Uterus (tissue), 4 donors: ENCODE measurements around the gene TEPSIN. TPM values are rescaled to one million over a fixed set of nuclear protein-coding genes. Genes with fewer than 3 reads are reported as not detected.

ENCODE experiments used
- DNase-seq, 2 donors: peaks; one replicate each; pipeline ENCODE4 v3.0.0-alpha.2; 2019 to 2020
- H3K27ac ChIP-seq, 2 donors: fragments of 200-600 bp; sonication (generic); 1 replicate in 1 of 2; 2 replicates in 1 of 2; pipeline ENCODE4 v1.5.1; 2016 to 2018
- H3K27me3 ChIP-seq, 2 donors: fragments of 200-600 bp; sonication (generic); one replicate each; pipeline ENCODE4 v1.5.1; 2018 to 2019; ENCODE audit warnings: control low read depth in 1 of 2
- H3K36me3 ChIP-seq, 2 donors: fragments of 200-600 bp; sonication (generic); one replicate each; pipeline ENCODE4 v1.5.1; 2019; ENCODE audit warnings: control low read depth in 1 of 2
- H3K4me1 ChIP-seq, 2 donors: fragments of 200-600 bp; sonication (generic); one replicate each; pipeline ENCODE4 v1.5.1; 2018 to 2019; ENCODE audit warnings: control low read depth in 1 of 2
- H3K4me3 ChIP-seq, 2 donors: fragments of 200-600 bp; sonication (generic); 1 replicate in 1 of 2; 2 replicates in 1 of 2; pipeline ENCODE4 v1.5.1; 2018 to 2019; ENCODE audit warnings: mild to moderate bottlenecking in 1 of 2
- H3K9me3 ChIP-seq, 2 donors: fragments of 200-600 bp; sonication (generic); one replicate each; pipeline ENCODE4 v1.5.1; 2019; ENCODE audit warnings: control low read depth in 1 of 2
- CTCF ChIP-seq, 4 experiments: fragments of 200-600 bp in 2 of 4; fragments of 450-650 bp in 2 of 4; sonication (generic) in 2 of 4; IDR thresholded peaks; one replicate each; pipeline ENCODE4 v1.5.1; 2016 to 2019; ENCODE audit warnings: antibody characterized with exemption in 4 of 4, mild to moderate bottlenecking in 2 of 4, moderate library complexity in 1 of 4
- POLR2A ChIP-seq, 2 donors: fragments of 450-650 bp; IDR thresholded peaks; one replicate each; pipeline ENCODE4 v1.6.1; 2016; ENCODE audit warnings: antibody characterized with exemption in 2 of 2, mild to moderate bottlenecking in 1 of 2, moderate library complexity in 1 of 2
- intact Hi-C: fragments of 100-400 bp; cut with DNase I; formaldehyde crosslinking; loops from one replicate; pipeline ENCODE4 v1.15.1; 2023; ENCODE audit warnings: low total_unique reads
- total RNA-seq, 4 donors: library from RNA; depleted of rRNA in 3 of 4; stranded (reverse); fragments of >200 nt in 3 of 4; gene quantifications; one replicate each; pipeline versions ENCODE4 v1.1.0 to v1.2.4, GENCODE V29; 2014 to 2023
- donor health status: DM: yes; HTN: yes; CAD: no.

Gene TEPSIN
- total RNA-seq, 4 donors from 2014 or later, result 6.4 to 31.2 (median 22.6) TPM; not detected in 1

- Histone ChIP-seq H3K27me3 (no peaks in the 10 kb centered on the region), H3K27ac (no peak overlapping the region), H3K4me3 (no peak overlapping the region), H3K36me3 (no peaks in the 10 kb centered on the region), H3K9me3 (no peaks in the 10 kb centered on the region), H3K4me1 (no peaks in the 10 kb centered on the region)
- TF ChIP-seq CTCF (IDR thresholded peaks at IDR 0.05) (no peak), POLR2A (IDR thresholded peaks at IDR 0.05) (no peak)
- intact Hi-C loops, result no loop called here
- DNase-seq, result no peak
These were observed 37.9 kb upstream of the TEPSIN start for GRCh38 chr17:81276781-81277180.

GRCh38 chr17:81274471-81274855, 35.6 kb upstream of the TEPSIN start:
- no peak for DNase-seq
- TF ChIP-seq POLR2A (IDR thresholded peaks at IDR 0.05), result no peak
- no peaks in the 10 kb centered on the region for H3K9me3 ChIP-seq
- no peak overlapping the region for H3K4me3 ChIP-seq
- H3K4me1 ChIP-seq, result no peaks in the 10 kb centered on the region
- intact Hi-C loops, result no loop called here
- H3K27ac ChIP-seq, result no peak overlapping the region
- no peaks in the 10 kb centered on the region for H3K36me3 ChIP-seq
- no peaks in the 10 kb centered on the region for H3K27me3 ChIP-seq

GRCh38 chr17:81273698-81274470, 35.0 kb upstream of the TEPSIN start:
- no peaks in the 10 kb centered on the region for H3K9me3 ChIP-seq
- H3K36me3 ChIP-seq, result no peaks in the 10 kb centered on the region
- no peaks in the 10 kb centered on the region for H3K4me1 ChIP-seq
- no peak overlapping the region for H3K27ac ChIP-seq
- no peak overlapping the region for H3K4me3 ChIP-seq
- intact Hi-C loops, result no loop called here
- no peaks in the 10 kb centered on the region for H3K27me3 ChIP-seq
- DNase-seq, result no peak
- no peak for TF ChIP-seq POLR2A (IDR thresholded peaks at IDR 0.05)
- no peak for TF ChIP-seq CTCF (IDR thresholded peaks at IDR 0.05)

- no peak overlapping the region for H3K27ac ChIP-seq
- intact Hi-C loops, result no loop called here
- no peak for DNase-seq
- no peaks in the 10 kb centered on the region for H3K27me3 ChIP-seq
- no peaks in the 10 kb centered on the region for H3K4me1 ChIP-seq
- H3K36me3 ChIP-seq, result no peaks in the 10 kb centered on the region
- no peaks in the 10 kb centered on the region for H3K9me3 ChIP-seq
- TF ChIP-seq CTCF (IDR thresholded peaks at IDR 0.05) (no peak), POLR2A (IDR thresholded peaks at IDR 0.05) (no peak)
- no peak overlapping the region for H3K4me3 ChIP-seq
These were observed 33.8 kb upstream of the TEPSIN start for GRCh38 chr17:81272616-81273015.

GRCh38 chr17:81271226-81271625, 32.4 kb upstream of the TEPSIN start:
- no peaks in the 10 kb centered on the region for H3K4me1 ChIP-seq
- no peaks in the 10 kb centered on the region for H3K27me3 ChIP-seq
- H3K27ac ChIP-seq, result no peak overlapping the region
- no peaks in the 10 kb centered on the region for H3K9me3 ChIP-seq
- H3K36me3 ChIP-seq, result no peaks in the 10 kb centered on the region
- intact Hi-C loops, result no loop called here
- TF ChIP-seq POLR2A (IDR thresholded peaks at IDR 0.05) (no peak), CTCF (IDR thresholded peaks at IDR 0.05) (no peak)
- H3K4me3 ChIP-seq, result no peak overlapping the region
- no peak for DNase-seq
